Spleen (tissue), 7 donors: ENCODE data around the gene DCAF5.

Experiments used
- POLR2AphosphoS5 ChIP-seq, 3 donors: sonication (generic); formaldehyde crosslinking; IDR thresholded peaks; one replicate each; pipeline ENCODE4 v1.5.1; 2017; ENCODE audit warnings: antibody characterized with exemption in 3 of 3
- TF ChIP-seq, protein P1 (sequence below), 11 experiments: fragments of 200-600 bp in 7 of 11; fragments of 450-650 bp in 4 of 11; sonication (generic) in 4 of 11; IDR thresholded peaks in 8 of 11; conservative IDR thresholded peaks in 3 of 11; 1 replicate in 7 of 11; 2 replicates in 4 of 11; pipeline versions ENCODE4 v1.4.0 to v1.8.0; 2016 to 2021; ENCODE audit warnings: antibody characterized with exemption in 11 of 11, inconsistent platforms in 4 of 11, mild to moderate bottlenecking in 1 of 11
- donor health status: DM: no; HTN: no; CAD: no; lungs with moderate emphysema.
- donor health status: DM: no; HTN: no; CAD: no.
- donor health status: DM: no; HTN: no; CAD: no.

DNA sequence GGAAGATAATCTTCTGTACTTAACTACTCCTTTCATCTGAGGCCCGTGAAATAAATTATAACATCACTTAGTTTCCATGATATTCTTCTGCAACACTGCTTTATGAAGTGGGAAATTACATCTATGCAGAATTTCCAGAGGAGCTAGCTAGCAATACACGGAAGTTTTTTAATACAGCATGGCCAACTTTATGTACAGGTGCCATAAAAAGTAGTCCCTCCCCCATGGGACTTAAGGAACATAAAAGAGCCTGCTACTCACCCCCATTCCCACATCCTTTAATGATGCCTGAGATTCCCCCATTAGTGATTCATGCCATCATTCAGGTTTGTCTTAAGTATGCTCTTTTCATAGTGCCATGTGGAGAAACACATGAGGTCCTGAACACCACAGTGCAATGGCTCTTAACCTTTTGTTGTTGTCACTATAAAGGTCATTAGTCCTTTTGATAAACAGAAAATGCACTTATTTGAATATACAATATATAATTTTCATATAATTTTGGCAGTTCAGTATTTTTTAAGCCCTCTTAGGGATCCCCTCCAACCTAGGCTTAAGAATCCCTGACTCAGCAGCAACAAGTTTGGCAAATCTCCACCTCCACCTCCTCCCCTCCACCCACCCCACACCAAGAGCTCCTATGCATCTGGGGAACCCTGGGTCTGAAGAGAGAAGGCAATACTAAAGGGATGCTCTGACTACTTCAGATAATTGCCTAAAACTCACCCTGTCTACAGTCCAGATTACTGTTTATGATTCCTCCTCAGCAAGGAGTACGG lies 37.3 kb downstream of the DCAF5 start:
- TF ChIP-seq, protein P1, sequence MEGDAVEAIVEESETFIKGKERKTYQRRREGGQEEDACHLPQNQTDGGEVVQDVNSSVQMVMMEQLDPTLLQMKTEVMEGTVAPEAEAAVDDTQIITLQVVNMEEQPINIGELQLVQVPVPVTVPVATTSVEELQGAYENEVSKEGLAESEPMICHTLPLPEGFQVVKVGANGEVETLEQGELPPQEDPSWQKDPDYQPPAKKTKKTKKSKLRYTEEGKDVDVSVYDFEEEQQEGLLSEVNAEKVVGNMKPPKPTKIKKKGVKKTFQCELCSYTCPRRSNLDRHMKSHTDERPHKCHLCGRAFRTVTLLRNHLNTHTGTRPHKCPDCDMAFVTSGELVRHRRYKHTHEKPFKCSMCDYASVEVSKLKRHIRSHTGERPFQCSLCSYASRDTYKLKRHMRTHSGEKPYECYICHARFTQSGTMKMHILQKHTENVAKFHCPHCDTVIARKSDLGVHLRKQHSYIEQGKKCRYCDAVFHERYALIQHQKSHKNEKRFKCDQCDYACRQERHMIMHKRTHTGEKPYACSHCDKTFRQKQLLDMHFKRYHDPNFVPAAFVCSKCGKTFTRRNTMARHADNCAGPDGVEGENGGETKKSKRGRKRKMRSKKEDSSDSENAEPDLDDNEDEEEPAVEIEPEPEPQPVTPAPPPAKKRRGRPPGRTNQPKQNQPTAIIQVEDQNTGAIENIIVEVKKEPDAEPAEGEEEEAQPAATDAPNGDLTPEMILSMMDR (IDR thresholded peaks at IDR 0.05 in 8 of 11, conservative IDR thresholded peaks at IDR 0.05 in 3 of 11), result no peak
- TF ChIP-seq POLR2AphosphoS5 (IDR thresholded peaks at IDR 0.05), result no peak
